ENCODE data around the gene SERTAD1.

SERTAD1 gene

GRCh38 chr19:40377876-40378385 lies 47.9 kb downstream of the SERTAD1 start:
- Mint-ChIP-seq H3K27ac (no peak overlapping the region), H3K4me1 (no peaks in the 10 kb centered on the region), H3K36me3 (peaks cover 13% of the 10 kb centered on the region), H3K9me3 (no peaks in the 10 kb centered on the region), H3K27me3 (no peaks in the 10 kb centered on the region), H3K4me3 (no peak overlapping the region)
- DNase-seq (ENCODE audit: low spot score in 2 of 2) (no peak), ATAC-seq (ENCODE audit: low read depth) (no peak)

- Mint-ChIP-seq H3K36me3 (peaks cover 13% of the 10 kb centered on the region), H3K9me3 (no peaks in the 10 kb centered on the region), H3K4me3 (no peak overlapping the region), H3K27ac (no peak overlapping the region), H3K4me1 (no peaks in the 10 kb centered on the region), H3K27me3 (no peaks in the 10 kb centered on the region)
- no peak for ATAC-seq (ENCODE audit: low read depth)
- no peak for DNase-seq (ENCODE audit: low spot score in 2 of 2)
These were observed 49.4 kb downstream of the SERTAD1 start for GRCh38 chr19:40376286-40376862.

GRCh38 chr19:40374084-40374483 lies 51.7 kb downstream of the SERTAD1 start:
- Mint-ChIP-seq H3K27ac (no peak overlapping the region), H3K9me3 (no peaks in the 10 kb centered on the region), H3K27me3 (no peaks in the 10 kb centered on the region), H3K36me3 (peaks cover 15% of the 10 kb centered on the region), H3K4me3 (no peak overlapping the region), H3K4me1 (peaks cover 5% of the 10 kb centered on the region)
- DNase-seq (ENCODE audit: low spot score in 2 of 2): no peak
- ATAC-seq (ENCODE audit: low read depth): no peak

GRCh38 chr19:40371802-40372122 lies 54.0 kb downstream of the SERTAD1 start:
- Mint-ChIP-seq H3K27ac (no peak overlapping the region), H3K4me3 (no peak overlapping the region), H3K9me3 (no peaks in the 10 kb centered on the region), H3K4me1 (peaks cover 5% of the 10 kb centered on the region), H3K36me3 (peaks cover 15% of the 10 kb centered on the region), H3K27me3 (no peaks in the 10 kb centered on the region)
- ATAC-seq (ENCODE audit: low read depth) (no peak), DNase-seq (ENCODE audit: low spot score in 2 of 2) (no peak)
